HG02623 (cell line): Measurements from ENCODE around the gene GALNT12.

Experiments
- ATAC-seq: cut with Tn5 transposase; IDR thresholded peaks from one replicate; pipeline ENCODE4 v1.9.1; 2021; ENCODE audit warnings: moderate library complexity; ENCODE audit not compliant: unreplicated experiment

The GALNT12 gene

GRCh38 chr9:98830554-98830953 is 23.1 kb downstream of the GALNT12 start:
- ATAC-seq: no peak

- ATAC-seq: no peak
Observed at GRCh38 chr9:98831696-98832095, 24.2 kb downstream of the GALNT12 start.

GRCh38 chr9:98832768-98833089 is 25.3 kb downstream of the GALNT12 start:
- ATAC-seq: no peak

- ATAC-seq: no peak
Observed at GRCh38 chr9:98833090-98833956, 25.9 kb downstream of the GALNT12 start.

- no peak for ATAC-seq
Observed at GRCh38 chr9:98834386-98834785, 26.9 kb downstream of the GALNT12 start.

- ATAC-seq: no peak
Observed at GRCh38 chr9:98836206-98836605, 28.7 kb downstream of the GALNT12 start.

GRCh38 chr9:98837516-98837915 is 30.0 kb downstream of the GALNT12 start:
- no peak for ATAC-seq

- ATAC-seq: no peak
Observed at GRCh38 chr9:98838155-98838867, 30.8 kb downstream of the GALNT12 start.

- no peak for ATAC-seq
Observed at GRCh38 chr9:98838868-98839565, 31.5 kb downstream of the GALNT12 start.

- ATAC-seq: no peak
Observed at GRCh38 chr9:98839724-98840123, 32.3 kb downstream of the GALNT12 start.

- ATAC-seq: no peak
Observed at GRCh38 chr9:98842510-98842909, 35.0 kb downstream of the GALNT12 start.

GRCh38 chr9:98846081-98846480 is 38.6 kb downstream of the GALNT12 start:
- no peak for ATAC-seq

- no peak for ATAC-seq
Observed at GRCh38 chr9:98846879-98847278, 39.4 kb downstream of the GALNT12 start.

GRCh38 chr9:98848450-98849149 is 41.1 kb downstream of the GALNT12 start:
- peak; percentile 90 for ATAC-seq

GRCh38 chr9:98849563-98849962 is 42.1 kb downstream of the GALNT12 start:
- ATAC-seq: no peak

- no peak for ATAC-seq
Observed at GRCh38 chr9:98850851-98851729, 43.6 kb downstream of the GALNT12 start.

- no peak for ATAC-seq
Observed at GRCh38 chr9:98851730-98852459, 44.4 kb downstream of the GALNT12 start.

GRCh38 chr9:98852460-98852734 is 44.9 kb downstream of the GALNT12 start:
- no peak for ATAC-seq

GRCh38 chr9:98852961-98853360 is 45.5 kb downstream of the GALNT12 start:
- ATAC-seq: no peak

- no peak for ATAC-seq
Observed at GRCh38 chr9:98854266-98854665, 46.8 kb downstream of the GALNT12 start.
